ENCODE measurements around the gene FCN1.

FCN1 gene

DNA sequence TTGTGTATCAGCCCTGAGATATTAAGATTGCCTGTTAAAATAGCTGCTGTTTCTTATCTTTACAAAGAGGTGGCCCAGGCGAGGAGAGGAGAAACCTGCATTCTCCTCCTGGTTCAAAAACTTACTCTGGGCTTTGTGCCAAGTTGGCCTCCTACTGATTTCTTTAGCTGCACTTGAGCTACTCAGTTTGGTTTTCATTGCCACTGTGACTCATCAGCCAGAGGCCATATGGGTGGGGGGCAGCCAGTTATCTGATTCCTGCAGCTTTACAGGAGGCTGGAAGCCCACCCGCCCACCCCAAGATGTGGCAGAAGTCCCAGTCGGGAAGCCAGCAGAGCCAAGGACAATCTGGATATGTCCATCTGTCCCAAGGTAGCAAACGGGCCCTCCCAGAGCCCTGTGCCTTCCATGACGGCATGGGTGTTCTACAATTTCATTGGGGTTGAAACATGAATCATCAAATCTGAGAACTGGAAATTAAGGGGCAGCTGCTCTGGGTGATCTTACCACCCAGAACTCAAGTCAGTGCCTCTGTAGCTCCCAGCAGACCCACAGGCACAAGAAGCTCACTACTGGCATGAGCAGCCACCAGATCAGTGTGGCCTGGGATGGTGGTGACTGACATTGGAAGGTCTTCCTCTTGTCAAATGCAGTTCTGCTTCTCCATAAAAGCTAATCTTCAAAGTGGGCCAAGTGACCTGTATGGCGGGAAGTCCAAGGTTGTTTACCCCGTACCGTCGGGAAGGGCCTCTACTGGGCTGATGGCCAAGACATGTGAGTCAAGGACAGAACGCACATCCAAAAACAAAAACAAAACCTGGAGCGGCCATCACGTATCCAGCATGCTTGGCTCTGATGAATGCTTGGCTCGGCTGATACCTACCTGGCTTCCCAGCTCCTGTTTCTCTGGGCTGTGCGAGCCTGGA lies 21.5 kb downstream of the FCN1 start:
- no peak overlapping the region for H2BK15ac ChIP-seq (ENCODE audit: low read length)
- H3K4me1 ChIP-seq (ENCODE audit: control insufficient read depth in 2 of 2, insufficient read depth in 1 of 2, low read depth in 1 of 2, low read length in 2 of 2) = no peaks in the 10 kb centered on the region
- H3K9me3 ChIP-seq (replicated peaks in 1 of 2; ENCODE audit: control insufficient read depth in 2 of 2, insufficient read depth in 1 of 2, low read depth in 1 of 2, low read length in 2 of 2) = peaks cover 0 to 19% of the 10 kb centered on the region in 2 donors
- no peak overlapping the region for H3K4ac ChIP-seq (ENCODE audit: low read length)
- WGBS, 2 donors (ENCODE audit: extremely low coverage in 2 of 2, insufficient read length in 2 of 2, insufficient replicate concordance in 1 of 2) = no CpG with 5 or more reads among the region's 14 CpGs
- no peak overlapping the region for H2AK5ac ChIP-seq (ENCODE audit: low read depth, low read length)
- H3K27me3 ChIP-seq (ENCODE audit: control insufficient read depth in 3 of 3, insufficient read depth in 3 of 3, low read depth in 1 of 3, low read length in 3 of 3) = no peaks in the 10 kb centered on the region
- DNase-seq (ENCODE audit: low spot score) = no peak
- H3K36me3 ChIP-seq (replicated peaks in 1 of 2; ENCODE audit: control insufficient read depth in 2 of 2, insufficient read depth in 2 of 2, low read length in 2 of 2) = peaks cover 0 to 1% of the 10 kb centered on the region in 2 donors
- no peak overlapping the region for H2AFZ ChIP-seq (ENCODE audit: low read length)
- H3K18ac ChIP-seq (ENCODE audit: low read length) = no peak overlapping the region
- H3K4me3 ChIP-seq (ENCODE audit: low read length in 2 of 2) = no peak overlapping the region
- no peak overlapping the region for H4K8ac ChIP-seq (ENCODE audit: low read depth, low read length)
- H3K79me1 ChIP-seq (ENCODE audit: low read depth, low read length) = no peaks in the 10 kb centered on the region
- no peak overlapping the region for H4K91ac ChIP-seq (ENCODE audit: low read depth, low read length, poor library complexity)
- no peak overlapping the region for H3K27ac ChIP-seq (replicated peaks; ENCODE audit: low read length)
- no peak overlapping the region for H3K14ac ChIP-seq (ENCODE audit: low read length)
- no peak overlapping the region for H3K23ac ChIP-seq (ENCODE audit: low read depth, low read length, poor library complexity)
- no peak overlapping the region for H2BK5ac ChIP-seq (ENCODE audit: low read length)
- H3K9ac ChIP-seq (ENCODE audit: low read depth, low read length, poor library complexity) = no peak overlapping the region
- H2BK12ac ChIP-seq (ENCODE audit: low read length) = no peak overlapping the region
- H3K4me2 ChIP-seq (ENCODE audit: insufficient read depth, low read length, poor library complexity, severe bottlenecking) = no peak overlapping the region
- no peak overlapping the region for H2BK120ac ChIP-seq (ENCODE audit: low read depth, low read length)

DNA sequence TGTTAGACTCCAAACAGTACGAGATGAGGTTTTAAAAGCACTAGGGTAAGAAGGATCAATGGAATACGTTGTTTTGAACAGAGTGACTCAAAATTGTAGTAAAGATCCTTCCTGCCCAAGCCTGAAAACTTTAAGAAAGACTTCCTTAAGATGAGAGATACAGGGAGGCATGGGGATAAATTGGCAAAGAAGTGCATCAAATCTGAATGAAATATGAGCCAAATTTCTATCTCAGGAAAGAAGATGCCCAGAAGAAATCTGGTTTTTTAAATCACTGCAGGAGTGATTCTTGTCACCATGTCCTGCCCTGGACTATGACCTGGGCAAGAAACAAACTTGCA lies 22.2 kb downstream of the FCN1 start:
- H4K8ac ChIP-seq (ENCODE audit: low read depth, low read length) = no peak overlapping the region
- no peaks in the 10 kb centered on the region for H3K79me1 ChIP-seq (ENCODE audit: low read depth, low read length)

GRCh38 chr9:134895097-134895496 lies 22.6 kb downstream of the FCN1 start:
- Histone ChIP-seq H3K9ac (ENCODE audit: low read depth, low read length, poor library complexity) (no peak overlapping the region), H3K4me3 (ENCODE audit: low read length in 2 of 2) (no peak overlapping the region), H3K4me1 (ENCODE audit: control insufficient read depth in 2 of 2, insufficient read depth in 1 of 2, low read depth in 1 of 2, low read length in 2 of 2) (no peaks in the 10 kb centered on the region), H2AK5ac (ENCODE audit: low read depth, low read length) (no peak overlapping the region), H3K36me3 (replicated peaks in 1 of 2; ENCODE audit: control insufficient read depth in 2 of 2, insufficient read depth in 2 of 2, low read length in 2 of 2) (peaks cover 0 to 1% of the 10 kb centered on the region in 2 donors), H2BK5ac (ENCODE audit: low read length) (no peak overlapping the region), H3K18ac (ENCODE audit: low read length) (no peak overlapping the region), H2BK120ac (ENCODE audit: low read depth, low read length) (no peak overlapping the region), H3K4ac (ENCODE audit: low read length) (no peak overlapping the region), H4K8ac (ENCODE audit: low read depth, low read length) (no peak overlapping the region), H2BK15ac (ENCODE audit: low read length) (no peak overlapping the region), H2AFZ (ENCODE audit: low read length) (no peak overlapping the region), H3K14ac (ENCODE audit: low read length) (no peak overlapping the region), H4K91ac (ENCODE audit: low read depth, low read length, poor library complexity) (no peak overlapping the region), H3K23ac (ENCODE audit: low read depth, low read length, poor library complexity) (no peak overlapping the region), H3K79me1 (ENCODE audit: low read depth, low read length) (no peaks in the 10 kb centered on the region), H2BK12ac (ENCODE audit: low read length) (no peak overlapping the region), H3K27ac (replicated peaks; ENCODE audit: low read length) (no peak overlapping the region), H3K27me3 (ENCODE audit: control insufficient read depth in 3 of 3, insufficient read depth in 3 of 3, low read depth in 1 of 3, low read length in 3 of 3) (peaks cover 0 to 3% (median 0%) of the 10 kb centered on the region in 3 experiments), H3K9me3 (replicated peaks in 1 of 2; ENCODE audit: control insufficient read depth in 2 of 2, insufficient read depth in 1 of 2, low read depth in 1 of 2, low read length in 2 of 2) (peaks cover 0 to 19% of the 10 kb centered on the region in 2 donors), H3K4me2 (ENCODE audit: insufficient read depth, low read length, poor library complexity, severe bottlenecking) (no peak overlapping the region)
- WGBS, 2 donors (ENCODE audit: extremely low coverage in 2 of 2, insufficient read length in 2 of 2, insufficient replicate concordance in 1 of 2) = no CpG with 5 or more reads among the region's 3 CpGs
- no peak for DNase-seq (ENCODE audit: low spot score)

More for the DNA sequence above, 22.2 kb downstream of the FCN1 start:
- Histone ChIP-seq H3K27ac (replicated peaks; ENCODE audit: low read length) (no peak overlapping the region), H3K18ac (ENCODE audit: low read length) (no peak overlapping the region), H3K9me3 (replicated peaks in 1 of 2; ENCODE audit: control insufficient read depth in 2 of 2, insufficient read depth in 1 of 2, low read depth in 1 of 2, low read length in 2 of 2) (peaks cover 0 to 19% of the 10 kb centered on the region in 2 donors), H3K4me2 (ENCODE audit: insufficient read depth, low read length, poor library complexity, severe bottlenecking) (no peak overlapping the region), H2BK5ac (ENCODE audit: low read length) (no peak overlapping the region), H3K4ac (ENCODE audit: low read length) (no peak overlapping the region), H3K14ac (ENCODE audit: low read length) (no peak overlapping the region), H3K9ac (ENCODE audit: low read depth, low read length, poor library complexity) (no peak overlapping the region), H3K27me3 (ENCODE audit: control insufficient read depth in 3 of 3, insufficient read depth in 3 of 3, low read depth in 1 of 3, low read length in 3 of 3) (peaks cover 0 to 2% (median 0%) of the 10 kb centered on the region in 3 experiments), H3K23ac (ENCODE audit: low read depth, low read length, poor library complexity) (no peak overlapping the region), H2AK5ac (ENCODE audit: low read depth, low read length) (no peak overlapping the region), H4K91ac (ENCODE audit: low read depth, low read length, poor library complexity) (no peak overlapping the region), H3K4me3 (ENCODE audit: low read length in 2 of 2) (no peak overlapping the region), H3K4me1 (ENCODE audit: control insufficient read depth in 2 of 2, insufficient read depth in 1 of 2, low read depth in 1 of 2, low read length in 2 of 2) (no peaks in the 10 kb centered on the region), H2BK120ac (ENCODE audit: low read depth, low read length) (no peak overlapping the region), H2BK12ac (ENCODE audit: low read length) (no peak overlapping the region), H3K36me3 (replicated peaks in 1 of 2; ENCODE audit: control insufficient read depth in 2 of 2, insufficient read depth in 2 of 2, low read length in 2 of 2) (peaks cover 0 to 1% of the 10 kb centered on the region in 2 donors), H2BK15ac (ENCODE audit: low read length) (no peak overlapping the region), H2AFZ (ENCODE audit: low read length) (no peak overlapping the region)
- no peak for DNase-seq (ENCODE audit: low spot score)
- WGBS, 2 donors (ENCODE audit: extremely low coverage in 2 of 2, insufficient read length in 2 of 2, insufficient replicate concordance in 1 of 2) = no CpG with 5 or more reads among the region's 2 CpGs

DNA sequence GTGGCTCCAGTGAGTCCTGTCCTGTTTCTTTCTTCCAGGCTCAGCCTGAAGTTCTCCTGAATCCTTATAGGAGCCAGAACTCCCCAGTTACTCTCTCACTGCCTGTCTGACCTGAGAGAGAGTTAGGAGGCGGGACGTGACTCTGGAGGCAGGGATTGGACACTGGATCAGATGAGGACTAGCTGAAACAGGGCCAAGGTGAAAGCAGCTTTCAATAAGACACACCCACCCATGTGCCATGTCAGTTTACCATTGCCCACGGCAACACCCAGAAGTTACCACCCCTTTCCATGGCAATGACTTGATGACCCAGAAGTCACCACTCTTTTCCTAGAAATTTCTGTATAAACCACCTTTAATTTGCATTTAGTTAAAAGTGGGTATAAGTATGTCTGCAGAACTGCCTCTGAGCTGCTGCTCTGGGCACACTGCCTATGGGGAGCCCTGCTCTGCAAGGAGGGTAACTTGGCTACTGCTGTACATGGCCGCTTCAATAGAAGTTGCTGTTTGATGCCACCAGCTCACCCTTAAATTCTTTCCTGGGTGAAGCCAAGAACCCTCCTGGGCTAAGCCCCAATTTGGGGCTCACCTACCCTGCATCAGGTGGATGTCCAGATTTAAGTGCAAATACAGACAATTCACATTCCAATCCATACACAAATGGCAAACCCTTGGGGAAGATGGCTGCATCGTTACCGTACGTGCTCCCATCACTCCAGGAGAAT lies 23.4 kb downstream of the FCN1 start:
- no peak overlapping the region for H3K4me3 ChIP-seq (ENCODE audit: low read length in 2 of 2)
- no peak overlapping the region for H3K4me2 ChIP-seq (ENCODE audit: insufficient read depth, low read length, poor library complexity, severe bottlenecking)
- H4K91ac ChIP-seq (ENCODE audit: low read depth, low read length, poor library complexity) = no peak overlapping the region
- no peak overlapping the region for H3K14ac ChIP-seq (ENCODE audit: low read length)
- H3K23ac ChIP-seq (ENCODE audit: low read depth, low read length, poor library complexity) = no peak overlapping the region
- no peak overlapping the region for H2BK5ac ChIP-seq (ENCODE audit: low read length)
- peaks cover 0 to 6% (median 0%) of the 10 kb centered on the region in 3 experiments for H3K27me3 ChIP-seq (ENCODE audit: control insufficient read depth in 3 of 3, insufficient read depth in 3 of 3, low read depth in 1 of 3, low read length in 3 of 3)
- no peak overlapping the region for H2AFZ ChIP-seq (ENCODE audit: low read length)
- H3K36me3 ChIP-seq (replicated peaks in 1 of 2; ENCODE audit: control insufficient read depth in 2 of 2, insufficient read depth in 2 of 2, low read length in 2 of 2) = peaks cover 0 to 1% of the 10 kb centered on the region in 2 donors
- H2BK15ac ChIP-seq (ENCODE audit: low read length) = no peak overlapping the region
- no peak overlapping the region for H2BK12ac ChIP-seq (ENCODE audit: low read length)
- WGBS, 2 donors (ENCODE audit: extremely low coverage in 2 of 2, insufficient read length in 2 of 2, insufficient replicate concordance in 1 of 2) = no CpG with 5 or more reads among the region's 7 CpGs
- H3K18ac ChIP-seq (ENCODE audit: low read length) = no peak overlapping the region
- no peak overlapping the region for H4K8ac ChIP-seq (ENCODE audit: low read depth, low read length)
- H3K9me3 ChIP-seq (replicated peaks in 1 of 2; ENCODE audit: control insufficient read depth in 2 of 2, insufficient read depth in 1 of 2, low read depth in 1 of 2, low read length in 2 of 2) = peaks cover 0 to 15% of the 10 kb centered on the region in 2 donors
- no peak overlapping the region for H3K9ac ChIP-seq (ENCODE audit: low read depth, low read length, poor library complexity)
- no peak overlapping the region for H2BK120ac ChIP-seq (ENCODE audit: low read depth, low read length)
- no peaks in the 10 kb centered on the region for H3K79me1 ChIP-seq (ENCODE audit: low read depth, low read length)
- no peaks in the 10 kb centered on the region for H3K4me1 ChIP-seq (ENCODE audit: control insufficient read depth in 2 of 2, insufficient read depth in 1 of 2, low read depth in 1 of 2, low read length in 2 of 2)
- DNase-seq (ENCODE audit: low spot score) = no peak
- H3K4ac ChIP-seq (ENCODE audit: low read length) = no peak overlapping the region
- H3K27ac ChIP-seq (replicated peaks; ENCODE audit: low read length) = no peak overlapping the region
- H2AK5ac ChIP-seq (ENCODE audit: low read depth, low read length) = no peak overlapping the region

Data from neuronal stem cell (in vitro differentiated cells).